ENCODE results near the gene CLEC5A.

Gene CLEC5A

DNA sequence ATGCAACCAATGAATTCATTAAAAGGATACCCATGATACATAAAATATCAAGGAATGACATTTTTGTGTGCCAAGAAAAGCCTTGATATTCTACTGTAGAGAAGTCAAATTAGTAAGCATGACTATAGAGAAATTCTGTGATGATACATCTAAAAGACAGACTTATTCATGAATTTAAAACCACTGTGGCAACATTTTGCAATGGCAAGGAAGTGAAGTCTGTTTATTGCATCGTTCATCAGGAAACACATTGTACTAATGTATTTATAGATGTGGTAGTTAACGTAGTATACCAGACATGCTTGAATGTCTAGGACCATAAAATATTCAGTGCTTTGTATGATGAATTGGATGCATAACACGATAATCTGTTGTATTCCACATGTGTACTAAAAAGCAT lies 9.3 kb upstream of the CLEC5A start (continued):
- TF ChIP-seq, protein P1, sequence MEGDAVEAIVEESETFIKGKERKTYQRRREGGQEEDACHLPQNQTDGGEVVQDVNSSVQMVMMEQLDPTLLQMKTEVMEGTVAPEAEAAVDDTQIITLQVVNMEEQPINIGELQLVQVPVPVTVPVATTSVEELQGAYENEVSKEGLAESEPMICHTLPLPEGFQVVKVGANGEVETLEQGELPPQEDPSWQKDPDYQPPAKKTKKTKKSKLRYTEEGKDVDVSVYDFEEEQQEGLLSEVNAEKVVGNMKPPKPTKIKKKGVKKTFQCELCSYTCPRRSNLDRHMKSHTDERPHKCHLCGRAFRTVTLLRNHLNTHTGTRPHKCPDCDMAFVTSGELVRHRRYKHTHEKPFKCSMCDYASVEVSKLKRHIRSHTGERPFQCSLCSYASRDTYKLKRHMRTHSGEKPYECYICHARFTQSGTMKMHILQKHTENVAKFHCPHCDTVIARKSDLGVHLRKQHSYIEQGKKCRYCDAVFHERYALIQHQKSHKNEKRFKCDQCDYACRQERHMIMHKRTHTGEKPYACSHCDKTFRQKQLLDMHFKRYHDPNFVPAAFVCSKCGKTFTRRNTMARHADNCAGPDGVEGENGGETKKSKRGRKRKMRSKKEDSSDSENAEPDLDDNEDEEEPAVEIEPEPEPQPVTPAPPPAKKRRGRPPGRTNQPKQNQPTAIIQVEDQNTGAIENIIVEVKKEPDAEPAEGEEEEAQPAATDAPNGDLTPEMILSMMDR (tag by site-specific recombination; IDR thresholded peaks at IDR 0.05): no peak
- TF ChIP-seq ZNF544 (tag by site-specific recombination; IDR thresholded peaks at IDR 0.05) (no peak), ZNF239 (tag by site-specific recombination; IDR thresholded peaks at IDR 0.05) (no peak), REPIN1 (tag by site-specific recombination; IDR thresholded peaks at IDR 0.05; ENCODE audit: low read depth) (no peak), ZNF510 (tag by site-specific recombination; IDR thresholded peaks at IDR 0.05; ENCODE audit: insufficient replicate concordance) (no peak)

DNA sequence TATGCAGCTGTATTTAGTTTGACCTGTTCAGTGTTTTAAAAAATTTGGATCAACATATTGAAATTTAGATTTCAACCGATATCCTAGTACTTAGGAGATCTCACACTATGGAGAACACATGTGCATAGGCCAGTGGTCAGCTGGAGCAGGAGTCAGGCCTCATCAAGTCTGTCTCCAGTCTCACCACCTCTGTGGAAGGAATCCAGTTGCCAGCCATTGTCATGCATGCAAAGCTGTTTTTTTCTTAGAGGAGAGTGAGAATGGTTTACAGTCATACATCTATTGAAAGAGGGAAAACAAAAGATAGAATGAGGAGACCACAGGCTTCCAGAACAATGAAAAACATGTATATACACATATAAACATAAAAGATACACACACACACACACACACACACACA lies 7.6 kb upstream of the CLEC5A start:
- no peaks in the 10 kb centered on the region for H3K9me3 ChIP-seq (ENCODE audit: control insufficient read depth, insufficient read depth, low read depth, low read length)
- CTCF ChIA-PET: no interaction called here
- H3K27ac ChIP-seq (ENCODE audit: extremely low read depth, low read depth, low read length): no peak overlapping the region
- no peaks in the 10 kb centered on the region for H3K4me1 ChIP-seq (ENCODE audit: control insufficient read depth, insufficient read depth, low read length)
- no peak overlapping the region for H3K4me3 ChIP-seq (ENCODE audit: low read depth, low read length)
- no peaks in the 10 kb centered on the region for H3K36me3 ChIP-seq (ENCODE audit: control insufficient read depth in 2 of 2, insufficient read depth in 1 of 2, low read length in 2 of 2)
- no peak for TF ChIP-seq ZNF416 (tag by site-specific recombination; IDR thresholded peaks at IDR 0.05)
- TF ChIP-seq ZFHX2 (tag by site-specific recombination; conservative IDR thresholded peaks at IDR 0.05): no peak
- TF ChIP-seq ZNF221 (tag by site-specific recombination; IDR thresholded peaks at IDR 0.05; ENCODE audit: borderline replicate concordance): no peak
- no peak for TF ChIP-seq KLF16 (tag by site-specific recombination; IDR thresholded peaks at IDR 0.05)
- TF ChIP-seq, protein P2, sequence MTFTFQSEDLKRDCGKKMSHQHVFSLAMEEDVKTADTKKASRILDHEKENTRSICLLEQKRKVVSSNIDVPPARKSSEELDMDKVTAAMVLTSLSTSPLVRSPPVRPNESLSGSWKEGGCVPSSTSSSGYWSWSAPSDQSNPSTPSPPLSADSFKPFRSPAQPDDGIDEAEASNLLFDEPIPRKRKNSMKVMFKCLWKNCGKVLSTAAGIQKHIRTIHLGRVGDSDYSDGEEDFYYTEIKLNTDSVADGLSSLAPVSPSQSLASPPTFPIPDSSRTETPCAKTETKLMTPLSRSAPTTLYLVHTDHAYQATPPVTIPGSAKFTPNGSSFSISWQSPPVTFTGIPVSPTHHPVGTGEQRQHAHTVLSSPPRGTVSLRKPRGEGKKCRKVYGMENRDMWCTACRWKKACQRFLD (tag by site-specific recombination; IDR thresholded peaks at IDR 0.05): no peak
- TF ChIP-seq HOXA7 (CRISPR knock-in tag; IDR thresholded peaks at IDR 0.05; ENCODE audit: borderline replicate concordance): no peak
- TF ChIP-seq ZNF354C (tag by site-specific recombination; IDR thresholded peaks at IDR 0.05; ENCODE audit: borderline replicate concordance, low read depth): no peak
- TF ChIP-seq, protein P3, sequence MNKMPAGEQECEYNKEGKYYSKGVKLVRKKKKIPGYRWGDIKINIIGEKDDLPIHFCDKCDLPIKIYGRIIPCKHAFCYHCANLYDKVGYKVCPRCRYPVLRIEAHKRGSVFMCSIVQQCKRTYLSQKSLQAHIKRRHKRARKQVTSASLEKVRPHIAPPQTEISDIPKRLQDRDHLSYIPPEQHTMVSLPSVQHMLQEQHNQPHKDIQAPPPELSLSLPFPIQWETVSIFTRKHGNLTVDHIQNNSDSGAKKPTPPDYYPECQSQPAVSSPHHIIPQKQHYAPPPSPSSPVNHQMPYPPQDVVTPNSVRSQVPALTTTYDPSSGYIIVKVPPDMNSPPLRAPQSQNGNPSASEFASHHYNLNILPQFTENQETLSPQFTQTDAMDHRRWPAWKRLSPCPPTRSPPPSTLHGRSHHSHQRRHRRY (tag by site-specific recombination; IDR thresholded peaks at IDR 0.05): no peak
- no peak for TF ChIP-seq MYNN (tag by site-specific recombination; IDR thresholded peaks at IDR 0.05; ENCODE audit: borderline replicate concordance)
- TF ChIP-seq, protein P4, sequence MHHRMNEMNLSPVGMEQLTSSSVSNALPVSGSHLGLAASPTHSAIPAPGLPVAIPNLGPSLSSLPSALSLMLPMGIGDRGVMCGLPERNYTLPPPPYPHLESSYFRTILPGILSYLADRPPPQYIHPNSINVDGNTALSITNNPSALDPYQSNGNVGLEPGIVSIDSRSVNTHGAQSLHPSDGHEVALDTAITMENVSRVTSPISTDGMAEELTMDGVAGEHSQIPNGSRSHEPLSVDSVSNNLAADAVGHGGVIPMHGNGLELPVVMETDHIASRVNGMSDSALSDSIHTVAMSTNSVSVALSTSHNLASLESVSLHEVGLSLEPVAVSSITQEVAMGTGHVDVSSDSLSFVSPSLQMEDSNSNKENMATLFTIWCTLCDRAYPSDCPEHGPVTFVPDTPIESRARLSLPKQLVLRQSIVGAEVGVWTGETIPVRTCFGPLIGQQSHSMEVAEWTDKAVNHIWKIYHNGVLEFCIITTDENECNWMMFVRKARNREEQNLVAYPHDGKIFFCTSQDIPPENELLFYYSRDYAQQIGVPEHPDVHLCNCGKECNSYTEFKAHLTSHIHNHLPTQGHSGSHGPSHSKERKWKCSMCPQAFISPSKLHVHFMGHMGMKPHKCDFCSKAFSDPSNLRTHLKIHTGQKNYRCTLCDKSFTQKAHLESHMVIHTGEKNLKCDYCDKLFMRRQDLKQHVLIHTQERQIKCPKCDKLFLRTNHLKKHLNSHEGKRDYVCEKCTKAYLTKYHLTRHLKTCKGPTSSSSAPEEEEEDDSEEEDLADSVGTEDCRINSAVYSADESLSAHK (tag by site-specific recombination; IDR thresholded peaks at IDR 0.05): no peak
- TF ChIP-seq ZSCAN30 (tag by site-specific recombination; IDR thresholded peaks at IDR 0.05): no peak
- no peak for TF ChIP-seq ZNF248 (tag by site-specific recombination; IDR thresholded peaks at IDR 0.05)
- POLR2A ChIA-PET: no interaction called here

DNA sequence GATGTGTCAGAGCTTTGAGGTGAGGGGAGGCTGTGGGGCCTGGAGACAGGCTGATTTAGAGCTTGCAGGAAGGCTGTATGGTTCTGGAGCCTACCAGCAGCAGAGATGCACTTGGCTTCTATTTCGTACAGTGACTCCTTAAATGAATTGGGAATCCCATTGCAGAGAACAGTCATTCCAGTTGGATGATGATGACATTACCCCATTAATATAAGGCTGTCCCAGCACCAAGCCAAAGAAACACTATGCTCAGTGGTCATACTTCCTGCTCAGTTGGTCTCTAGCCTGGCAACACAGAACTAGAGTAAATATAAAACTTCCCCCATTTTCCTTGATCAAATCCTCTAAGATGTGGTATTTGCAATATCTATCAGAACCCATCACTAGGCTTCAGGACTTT lies 5.7 kb upstream of the CLEC5A start:
- CTCF ChIA-PET: no interaction called here
- Histone ChIP-seq H3K36me3 (ENCODE audit: control insufficient read depth in 2 of 2, insufficient read depth in 1 of 2, low read length in 2 of 2) (no peaks in the 10 kb centered on the region), H3K27ac (ENCODE audit: extremely low read depth, low read depth, low read length) (no peak overlapping the region), H3K4me3 (ENCODE audit: low read depth, low read length) (no peak overlapping the region), H3K4me1 (ENCODE audit: control insufficient read depth, insufficient read depth, low read length) (no peaks in the 10 kb centered on the region), H3K9me3 (ENCODE audit: control insufficient read depth, insufficient read depth, low read depth, low read length) (no peaks in the 10 kb centered on the region)
- POLR2A ChIA-PET: no interaction called here
- TF ChIP-seq, protein P5, sequence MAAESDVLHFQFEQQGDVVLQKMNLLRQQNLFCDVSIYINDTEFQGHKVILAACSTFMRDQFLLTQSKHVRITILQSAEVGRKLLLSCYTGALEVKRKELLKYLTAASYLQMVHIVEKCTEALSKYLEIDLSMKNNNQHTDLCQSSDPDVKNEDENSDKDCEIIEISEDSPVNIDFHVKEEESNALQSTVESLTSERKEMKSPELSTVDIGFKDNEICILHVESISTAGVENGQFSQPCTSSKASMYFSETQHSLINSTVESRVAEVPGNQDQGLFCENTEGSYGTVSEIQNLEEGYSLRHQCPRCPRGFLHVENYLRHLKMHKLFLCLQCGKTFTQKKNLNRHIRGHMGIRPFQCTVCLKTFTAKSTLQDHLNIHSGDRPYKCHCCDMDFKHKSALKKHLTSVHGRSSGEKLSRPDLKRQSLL (tag by site-specific recombination; IDR thresholded peaks at IDR 0.05): no peak
- TF ChIP-seq ZNF76 (tag by site-specific recombination; IDR thresholded peaks at IDR 0.05; ENCODE audit: borderline replicate concordance, low read depth): no peak
- no peak for TF ChIP-seq ZNF660 (tag by site-specific recombination; IDR thresholded peaks at IDR 0.05)
- TF ChIP-seq ZNF174 (tag by site-specific recombination; IDR thresholded peaks at IDR 0.05): no peak
- no peak for TF ChIP-seq SP7 (tag by site-specific recombination; IDR thresholded peaks at IDR 0.05)
- TF ChIP-seq, protein P6, sequence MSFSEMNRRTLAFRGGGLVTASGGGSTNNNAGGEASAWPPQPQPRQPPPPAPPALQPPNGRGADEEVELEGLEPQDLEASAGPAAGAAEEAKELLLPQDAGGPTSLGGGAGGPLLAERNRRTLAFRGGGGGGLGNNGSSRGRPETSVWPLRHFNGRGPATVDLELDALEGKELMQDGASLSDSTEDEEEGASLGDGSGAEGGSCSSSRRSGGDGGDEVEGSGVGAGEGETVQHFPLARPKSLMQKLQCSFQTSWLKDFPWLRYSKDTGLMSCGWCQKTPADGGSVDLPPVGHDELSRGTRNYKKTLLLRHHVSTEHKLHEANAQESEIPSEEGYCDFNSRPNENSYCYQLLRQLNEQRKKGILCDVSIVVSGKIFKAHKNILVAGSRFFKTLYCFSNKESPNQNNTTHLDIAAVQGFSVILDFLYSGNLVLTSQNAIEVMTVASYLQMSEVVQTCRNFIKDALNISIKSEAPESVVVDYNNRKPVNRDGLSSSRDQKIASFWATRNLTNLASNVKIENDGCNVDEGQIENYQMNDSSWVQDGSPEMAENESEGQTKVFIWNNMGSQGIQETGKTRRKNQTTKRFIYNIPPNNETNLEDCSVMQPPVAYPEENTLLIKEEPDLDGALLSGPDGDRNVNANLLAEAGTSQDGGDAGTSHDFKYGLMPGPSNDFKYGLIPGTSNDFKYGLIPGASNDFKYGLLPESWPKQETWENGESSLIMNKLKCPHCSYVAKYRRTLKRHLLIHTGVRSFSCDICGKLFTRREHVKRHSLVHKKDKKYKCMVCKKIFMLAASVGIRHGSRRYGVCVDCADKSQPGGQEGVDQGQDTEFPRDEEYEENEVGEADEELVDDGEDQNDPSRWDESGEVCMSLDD (tag by site-specific recombination; IDR thresholded peaks at IDR 0.05): no peak

All from HEK293 (cell line).